HG02610 (cell line): Measurements from ENCODE around the gene PRR5L.
A peak's percentile ranks its signal among the peaks of the same experiment; 100 is the strongest.

ENCODE experiments used
- ATAC-seq: cut with Tn5 transposase; IDR thresholded peaks from one replicate; pipeline ENCODE4 v1.9.1; 2021; ENCODE audit warnings: mild to moderate bottlenecking, moderate library complexity; ENCODE audit not compliant: unreplicated experiment

Gene PRR5L

GRCh38 chr11:36375353-36376008 lies 79.4 kb downstream of the PRR5L start:
- no peak for ATAC-seq

DNA sequence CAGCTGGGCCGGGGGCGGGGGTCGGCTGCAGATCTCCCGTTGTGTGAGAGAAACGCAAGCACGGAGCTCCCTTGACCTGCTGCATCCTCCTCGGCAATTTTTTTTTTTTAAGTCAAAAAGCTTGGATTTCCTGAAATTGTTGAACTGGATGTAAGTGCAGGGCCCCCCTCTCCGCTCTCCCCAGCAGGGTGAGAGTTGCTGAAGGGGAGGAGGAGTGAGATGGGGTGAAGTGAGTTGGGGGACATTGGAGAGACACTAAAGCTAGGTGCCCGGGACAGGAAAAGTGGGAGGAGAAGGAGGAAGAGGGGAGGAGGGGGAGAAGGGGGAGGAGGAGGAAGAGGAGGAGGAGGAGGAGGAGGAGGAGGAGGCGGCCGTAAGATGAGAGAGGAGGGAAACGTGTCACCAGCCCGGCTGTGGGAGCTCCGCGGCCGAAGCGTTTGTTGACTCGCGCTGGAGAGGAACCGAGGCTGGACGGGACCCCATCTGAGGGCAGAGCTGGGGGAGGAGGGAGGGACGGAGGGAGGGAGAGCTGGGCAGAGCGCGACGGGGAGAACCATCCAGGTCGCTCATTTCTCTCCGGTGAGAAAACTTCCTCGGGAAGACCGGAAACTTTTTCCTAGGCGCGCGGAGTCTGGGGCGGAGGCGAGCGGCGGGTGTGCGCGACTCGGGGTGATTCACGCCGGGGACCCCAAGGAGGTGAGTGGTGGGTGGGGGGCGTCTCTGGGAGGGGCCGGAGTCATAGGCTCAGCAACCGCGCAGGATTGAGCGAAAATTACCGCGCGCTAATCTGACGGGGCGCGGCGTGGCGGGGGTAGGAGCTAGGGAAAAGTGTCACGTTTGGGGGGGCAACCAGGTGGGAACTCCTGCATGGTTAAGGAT lies 80.2 kb downstream of the PRR5L start:
- ATAC-seq, result no peak

DNA sequence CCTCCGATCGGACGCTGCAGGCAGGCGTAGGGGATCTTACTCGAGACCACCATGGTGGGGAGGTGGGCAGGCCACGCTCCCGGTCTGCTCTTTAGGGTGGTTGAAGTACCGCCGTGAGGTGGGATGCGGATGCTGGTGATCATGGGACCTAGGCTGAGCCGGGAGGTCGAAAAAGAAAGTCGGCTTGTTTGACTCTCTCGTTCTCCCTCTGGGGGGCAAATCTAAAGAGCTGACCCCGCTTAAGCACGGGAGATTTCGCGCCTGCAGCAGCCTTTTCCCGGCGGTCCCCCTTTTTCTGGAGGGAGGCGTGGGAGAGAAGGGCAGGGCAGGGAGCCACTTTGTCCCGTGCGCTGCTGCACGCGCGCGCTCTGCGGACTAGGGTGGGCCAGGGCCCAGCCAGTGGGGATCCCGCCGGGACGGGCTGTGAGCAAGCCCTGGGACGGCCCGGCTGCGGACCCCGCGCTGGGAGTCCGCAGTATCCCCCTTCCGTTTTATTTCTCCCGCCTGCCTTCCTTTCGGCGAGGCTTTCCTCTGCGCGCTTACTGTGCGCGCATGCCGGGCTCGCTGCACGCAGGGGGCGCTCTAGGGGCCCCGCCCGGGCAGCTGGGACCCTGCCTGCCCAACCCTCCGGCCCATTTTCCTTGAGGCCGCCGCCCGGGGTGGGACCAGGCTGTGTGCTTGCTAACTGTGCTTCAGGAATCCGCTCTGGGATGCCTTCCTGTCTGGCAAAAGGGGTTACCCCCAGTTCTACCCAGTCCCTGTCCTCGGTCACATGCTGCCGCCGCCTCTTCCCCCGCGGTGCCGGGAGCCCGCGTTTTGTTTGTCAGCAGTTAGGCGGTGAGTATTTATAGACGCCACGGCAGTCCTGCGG lies 81.0 kb downstream of the PRR5L start:
- ATAC-seq, result no peak

GRCh38 chr11:36377759-36378564 lies 81.9 kb downstream of the PRR5L start:
- no peak for ATAC-seq

DNA sequence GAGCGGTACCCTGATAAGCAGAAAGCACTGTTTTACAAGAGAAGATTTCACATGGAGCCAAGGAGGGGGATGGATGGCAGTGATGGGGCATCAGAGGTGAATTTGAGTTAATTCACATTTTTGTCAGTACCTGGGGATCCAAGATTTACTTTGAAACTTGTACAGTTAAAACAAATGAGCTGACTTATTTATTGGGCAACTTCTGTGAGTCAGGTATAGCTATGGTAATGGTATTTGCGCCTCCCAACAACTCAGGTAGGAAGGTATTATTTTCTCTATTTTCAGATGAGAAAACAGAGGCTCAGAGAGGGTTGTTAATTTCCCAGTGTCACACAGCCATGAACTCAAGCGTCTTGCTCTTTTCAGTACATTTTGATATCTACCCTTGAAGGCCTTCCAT lies 83.6 kb downstream of the PRR5L start:
- ATAC-seq, result no peak

- no peak for ATAC-seq
Observed at GRCh38 chr11:36380296-36381014, 84.4 kb downstream of the PRR5L start.

GRCh38 chr11:36381015-36381360 lies 84.9 kb downstream of the PRR5L start:
- no peak for ATAC-seq

DNA sequence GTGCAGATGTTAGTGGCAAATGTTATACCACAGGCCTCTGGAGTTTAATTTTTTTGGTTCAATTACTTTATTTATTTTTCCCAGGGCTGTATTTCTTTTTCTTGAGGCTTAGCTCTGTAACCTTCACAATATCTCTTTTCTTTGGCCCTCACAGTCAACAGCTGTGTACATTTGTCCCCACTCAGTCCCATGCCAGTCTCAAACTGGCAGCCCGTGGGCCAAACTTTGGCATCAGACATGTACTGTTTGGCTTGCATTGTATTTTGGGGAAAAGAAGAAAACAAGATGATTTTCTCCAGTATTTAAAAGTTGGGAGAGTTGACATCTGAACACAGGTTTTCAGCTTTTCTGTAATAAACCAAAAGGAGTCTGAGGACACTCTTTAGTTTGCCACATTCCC lies 87.1 kb downstream of the PRR5L start:
- no peak for ATAC-seq

DNA sequence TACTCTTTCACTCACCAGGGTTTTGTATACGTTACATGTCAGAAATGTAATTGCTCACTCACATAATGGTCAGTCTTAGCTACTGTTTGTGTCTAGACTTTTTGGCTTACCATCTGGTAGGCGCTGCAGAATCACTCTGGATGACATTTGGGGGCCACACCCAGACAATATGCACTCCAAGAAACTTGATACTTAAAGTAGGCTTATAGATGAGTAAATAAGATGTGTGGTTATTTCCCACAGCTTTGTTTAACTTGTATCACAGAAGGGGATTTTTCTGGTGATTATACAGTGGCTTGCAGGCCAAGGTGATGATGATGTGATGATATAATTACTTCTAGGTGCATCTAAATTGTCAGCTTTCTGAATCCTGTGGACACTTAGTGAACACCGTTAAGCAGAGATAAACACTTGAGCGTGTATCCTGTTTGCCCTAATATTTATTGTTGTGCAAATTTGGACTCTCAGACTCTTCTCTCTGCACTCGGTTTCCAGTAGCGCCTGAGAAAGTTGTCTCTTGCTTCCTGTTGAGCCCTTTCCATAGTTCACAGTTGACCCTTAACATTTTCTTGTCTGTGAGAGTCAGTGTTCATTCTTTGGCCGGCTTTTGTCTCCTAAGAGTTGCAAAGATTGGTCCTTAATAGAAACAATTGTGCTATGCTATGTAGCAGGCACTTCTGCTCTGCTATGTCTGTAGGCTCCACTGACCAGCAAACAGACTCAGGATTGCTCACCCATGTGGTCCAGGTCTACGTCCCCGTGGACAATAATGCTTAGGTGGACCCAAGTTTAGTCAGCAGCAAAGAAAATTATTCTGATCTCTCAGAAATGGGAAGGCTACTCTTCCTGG lies 89.3 kb downstream of the PRR5L start:
- ATAC-seq, result peak; percentile 60

GRCh38 chr11:36386411-36386810 lies 90.3 kb downstream of the PRR5L start:
- ATAC-seq, result no peak

- no peak for ATAC-seq
Observed at GRCh38 chr11:36388071-36388470, 92.0 kb downstream of the PRR5L start.

- no peak for ATAC-seq
Observed at GRCh38 chr11:36388951-36389350, 92.9 kb downstream of the PRR5L start.

DNA sequence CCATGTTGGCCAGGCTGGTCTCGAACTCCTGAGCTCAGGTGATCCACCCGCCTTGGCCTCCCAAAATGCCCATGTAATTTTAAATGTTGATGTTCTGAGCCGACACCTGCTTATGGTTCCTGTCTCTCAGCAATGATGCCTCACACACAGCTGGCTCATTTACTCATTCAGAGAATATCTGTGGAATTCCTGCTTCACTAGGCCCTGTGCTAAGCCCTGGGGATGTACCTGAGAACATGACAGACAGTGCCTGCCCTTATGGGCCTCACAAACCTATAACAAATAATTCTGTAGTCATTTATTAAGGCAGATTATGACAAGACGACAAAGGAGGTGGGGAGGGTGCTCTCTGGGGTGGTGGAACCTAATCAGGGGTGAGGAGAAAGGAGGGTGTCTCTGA lies 93.7 kb downstream of the PRR5L start:
- peak; percentile 85 for ATAC-seq

GRCh38 chr11:36390963-36391471 lies 94.9 kb downstream of the PRR5L start:
- no peak for ATAC-seq

DNA sequence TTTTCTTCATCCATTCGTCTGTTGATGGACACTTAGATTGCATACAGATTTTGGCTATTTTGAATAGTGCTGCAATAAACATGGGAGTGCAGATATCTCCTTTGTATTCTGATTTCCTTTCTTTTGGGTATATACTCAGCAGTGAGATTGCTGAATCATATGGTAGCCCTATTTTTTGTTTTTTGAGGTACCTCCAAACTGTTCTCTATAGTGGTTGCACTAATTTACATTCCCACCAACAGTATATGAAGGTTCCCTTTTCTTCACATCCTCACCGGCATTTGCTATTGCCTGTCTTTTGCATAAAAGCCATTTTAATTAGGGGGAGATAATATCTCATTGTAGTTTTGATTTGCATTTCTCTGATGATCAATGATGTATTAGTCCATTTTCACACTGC lies 96.1 kb downstream of the PRR5L start:
- no peak for ATAC-seq

DNA sequence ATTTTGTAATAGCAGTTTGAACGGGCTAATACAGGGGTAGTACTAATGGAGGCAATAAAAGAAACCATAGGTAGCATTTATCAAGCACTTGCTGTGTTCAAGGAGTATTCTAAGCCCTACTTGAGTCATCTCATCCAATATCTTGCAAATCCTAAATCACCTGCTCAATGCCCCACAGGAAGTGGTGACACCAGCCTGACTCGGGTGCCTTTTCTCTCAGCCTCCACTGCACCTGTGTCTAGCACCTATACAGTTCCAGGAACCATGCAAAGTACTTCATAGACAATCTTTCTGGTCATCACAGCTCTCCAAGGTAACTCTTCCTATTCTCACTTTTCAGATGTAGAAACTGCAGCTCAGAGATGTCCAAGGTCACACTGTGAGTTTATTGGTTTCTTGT lies 98.0 kb downstream of the PRR5L start:
- ATAC-seq, result no peak

GRCh38 chr11:36394926-36395325 lies 98.8 kb downstream of the PRR5L start:
- no peak for ATAC-seq

DNA sequence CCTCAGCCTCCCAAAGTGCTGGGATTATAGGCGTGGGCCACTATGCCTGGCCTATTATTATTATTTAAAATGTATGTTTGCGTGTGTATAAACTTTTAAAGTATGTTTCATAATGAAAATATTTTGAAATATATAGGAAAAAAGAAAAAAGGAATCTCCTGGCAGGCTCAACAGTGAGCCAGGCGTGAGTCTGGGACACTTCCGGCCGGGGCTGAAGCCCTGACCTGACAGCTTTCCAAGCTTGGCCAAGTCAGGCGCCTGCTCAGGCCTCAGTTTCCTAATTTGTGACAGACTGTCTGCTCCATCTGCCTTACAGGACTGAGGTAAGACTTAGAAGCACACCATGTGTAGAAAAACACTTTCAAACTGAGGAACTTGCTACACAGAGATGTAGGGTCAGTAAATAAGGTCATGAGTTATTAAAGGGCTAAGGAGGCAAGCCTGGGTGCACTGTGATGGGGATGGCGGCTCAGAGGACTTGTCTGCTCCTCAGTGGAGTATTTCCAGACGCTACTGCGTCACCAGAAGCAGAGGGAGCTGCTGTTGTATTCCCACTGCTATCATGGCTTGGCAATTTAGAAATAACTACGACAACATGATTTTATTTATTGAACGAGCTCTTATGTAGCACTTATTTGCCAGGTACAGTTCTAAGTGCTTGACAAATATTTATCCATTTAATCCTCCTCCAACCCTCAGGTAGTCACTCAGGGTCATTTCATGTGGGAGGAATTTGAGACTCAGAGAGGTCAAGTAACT lies 100.1 kb downstream of the PRR5L start:
- no peak for ATAC-seq
